K562 (cell line): ENCODE results near the gene TIFAB. TPM values are rescaled to one million over a fixed set of nuclear protein-coding genes. Genes with fewer than 3 reads are reported as not detected.

ENCODE experiments used
- CHCHD3 ChIP-seq: fragments of 250-450 bp; sonication (Bioruptor Pico); IDR thresholded peaks from 2 replicates; pipeline ENCODE4 v2.1.2; 2022; ENCODE audit warnings: mild to moderate bottlenecking
- CHD7 ChIP-seq: fragments of 200-600 bp; sonication (generic); IDR thresholded peaks from one replicate; pipeline ENCODE4 v1.6.1; 2012; ENCODE audit warnings: mild to moderate bottlenecking, low read depth, low read length, inconsistent platforms
- DEAF1 ChIP-seq: fragments of 450-650 bp; formaldehyde crosslinking; IDR thresholded peaks from 2 replicates; pipeline ENCODE4 v1.4.0; 2020; ENCODE audit warnings: mild to moderate bottlenecking, moderate library complexity
- E2F5 ChIP-seq: sonication (generic); formaldehyde crosslinking; IDR thresholded peaks from 2 replicates; pipeline ENCODE4 v1.8.0; 2022; ENCODE audit warnings: mild to moderate bottlenecking, missing genetic modification reagents
- E4F1 ChIP-seq: fragments of 250-450 bp; sonication (Bioruptor Pico); IDR thresholded peaks from 2 replicates; pipeline ENCODE4 v1.5.0; 2021; ENCODE audit warnings: mild to moderate bottlenecking, borderline replicate concordance
- FOXA3 ChIP-seq, 2 experiments: fragments of 450-650 bp in 1 of 2; sonication (generic) in 1 of 2; formaldehyde crosslinking; IDR thresholded peaks in 1 of 2; conservative IDR thresholded peaks in 1 of 2; 2 replicates each; pipeline versions ENCODE4 v1.4.0 to v1.8.0; 2020 to 2022; ENCODE audit warnings: mild to moderate bottlenecking in 2 of 2, missing genetic modification reagents in 1 of 2
- MYBL2 ChIP-seq, 2 experiments: fragments of 450-650 bp in 1 of 2; sonication (generic) in 1 of 2; formaldehyde crosslinking in 1 of 2; IDR thresholded peaks; 2 replicates each; pipeline versions ENCODE4 v1.6.1 to v1.8.1; 2017 to 2022; ENCODE audit warnings: borderline replicate concordance in 1 of 2, inconsistent platforms in 1 of 2, low read depth in 1 of 2, mild to moderate bottlenecking in 1 of 2, missing genetic modification reagents in 1 of 2, moderate library complexity in 1 of 2
- polyA plus RNA-seq, 8 experiments: library from polyadenylated mRNA; depleted of rRNA in 4 of 8; stranded (reverse) in 5 of 8; unstranded in 3 of 8; fragments of >200 nt; fragmentation: Nextera tagmentation in 2 of 8; fragmentation: Illumina TruSeq in 1 of 8; extraction: Ambion mirVana in 2 of 8; extraction: Trizol in 1 of 8; gene quantifications; 2 replicates each; pipeline versions ENCODE4 v1.2.1 to v1.2.3, GENCODE V29; 2011 to 2014; ENCODE audit warnings: inconsistent platforms in 1 of 8, missing spikeins in 1 of 8
- total RNA-seq, 7 experiments: library from RNA; depleted of rRNA in 6 of 7; stranded (reverse); fragments of >200 nt in 6 of 7; fragmentation: Illumina TruSeq in 2 of 7; extraction: Trizol in 2 of 7; gene quantifications; 2 replicates each; pipeline versions ENCODE4 v1.2.1 to v1.2.3, GENCODE V29; 2011 to 2021; ENCODE audit warnings: low replicate concordance in 1 of 7

Gene TIFAB
- total and polyA plus RNA-seq, 9 of the 15 experiments (the other 6 are each of a cell fraction or from before 2014, with no cell fraction given): not detected

DNA sequence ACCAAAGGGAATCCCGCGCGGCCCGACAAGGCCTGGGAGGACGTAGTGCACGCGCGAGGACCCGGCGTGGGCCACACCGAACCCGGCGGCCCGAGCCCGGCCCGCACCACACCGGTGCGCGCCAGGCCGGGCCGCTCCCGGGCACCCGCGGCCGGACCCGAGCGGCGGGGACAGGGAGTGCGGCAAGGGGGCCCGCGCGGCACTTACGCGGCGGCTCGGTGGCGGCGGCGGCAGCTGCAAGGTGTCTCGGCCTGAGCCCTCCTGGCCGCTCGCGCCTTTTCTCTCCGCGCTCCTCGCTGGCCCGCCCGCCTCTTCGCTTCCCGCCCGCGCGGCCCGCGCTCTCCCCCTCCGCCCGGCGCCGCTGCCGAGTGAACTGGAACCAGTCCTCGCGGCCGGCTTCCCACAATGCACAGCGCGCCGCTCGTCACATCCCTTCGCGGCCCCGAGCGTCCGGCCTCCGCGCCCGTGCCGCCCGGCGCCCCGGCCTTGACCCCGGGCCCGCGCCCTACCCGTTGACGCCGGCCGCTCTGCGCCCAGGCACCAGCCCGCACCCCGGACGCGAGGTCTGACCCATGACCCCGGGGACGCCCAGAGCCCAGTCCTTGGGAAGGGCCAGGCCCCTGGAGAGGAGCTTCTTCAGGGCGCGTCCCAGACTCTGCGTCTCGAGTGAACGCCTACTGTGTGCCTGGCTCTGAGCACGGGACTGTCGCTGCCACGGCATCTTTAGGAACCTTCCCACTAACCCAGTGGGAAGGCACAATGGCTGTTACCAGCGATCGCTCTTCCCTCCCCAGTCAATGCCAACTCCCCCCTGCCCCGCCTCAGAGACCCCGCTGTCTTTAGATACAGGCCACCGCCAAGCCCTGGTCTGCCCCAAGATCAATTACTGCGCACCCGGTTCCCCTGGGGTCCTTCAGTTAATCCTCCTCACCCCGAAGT is 53.0 kb downstream of the TIFAB start, which contains the start of gene MACROH2A1 (continued):
- TF ChIP-seq CHD7 (no peak), MYBL2 (IDR thresholded peaks at IDR 0.05; ENCODE audit: low read depth) (no peak), MYBL2 (CRISPR knock-in tag; IDR thresholded peaks at IDR 0.05; ENCODE audit: borderline replicate concordance) (no peak), FOXA3 (CRISPR knock-in tag; conservative IDR thresholded peaks at IDR 0.05 in 1 of 2, IDR thresholded peaks at IDR 0.05 in 1 of 2) (no peak), E4F1 (CRISPR knock-in tag) (no peak), CHCHD3 (CRISPR knock-in tag) (no peak), E2F5 (CRISPR knock-in tag) (no peak), DEAF1 (CRISPR knock-in tag) (no peak)
